ENCODE results near the gene POLRMT.

POLRMT gene

GRCh38 chr19:677201-677600 is 43.9 kb upstream of the POLRMT start:
- peak; percentile 52 for ATAC-seq

GRCh38 chr19:676339-677105 is 43.2 kb upstream of the POLRMT start, which contains the start of gene FSTL3:
Gene FSTL3 (plus strand): TSS chr19:676392. CDS start chr19:676424, 32 bp downstream.
- ATAC-seq, result no peak
- TF ChIP-seq POU6F1 (CRISPR knock-in tag; IDR thresholded peaks at IDR 0.05; ENCODE audit: borderline replicate concordance, low read depth) (no peak), RARB (CRISPR knock-in tag; IDR thresholded peaks at IDR 0.05) (no peak), ESRRG (CRISPR knock-in tag; IDR thresholded peaks at IDR 0.05) (no peak), TOX (CRISPR knock-in tag; IDR thresholded peaks at IDR 0.05; ENCODE audit: borderline replicate concordance) (no peak), ZNF70 (CRISPR knock-in tag; IDR thresholded peaks at IDR 0.05) (no peak), PPARA (CRISPR knock-in tag; IDR thresholded peaks at IDR 0.05; ENCODE audit: borderline replicate concordance) (no peak), ZFP3 (CRISPR knock-in tag; IDR thresholded peaks at IDR 0.05) (no peak), BACH2 (CRISPR knock-in tag; IDR thresholded peaks at IDR 0.05; ENCODE audit: borderline replicate concordance) (no peak), PATZ1 (CRISPR knock-in tag; IDR thresholded peaks at IDR 0.05; ENCODE audit: borderline replicate concordance) (no peak), CSDC2 (CRISPR knock-in tag; IDR thresholded peaks at IDR 0.05) (no peak)

More at GRCh38 chr19:677201-677600, 43.9 kb upstream of the POLRMT start:
- TF ChIP-seq PATZ1 (CRISPR knock-in tag; IDR thresholded peaks at IDR 0.05; ENCODE audit: borderline replicate concordance), result peak; percentile 59; the same call in 1 of the 2 replicates
- no peak for TF ChIP-seq GLIS3 (CRISPR knock-in tag; IDR thresholded peaks at IDR 0.05)

- no peak for ATAC-seq
- no peak for TF ChIP-seq ARNTL (CRISPR knock-in tag; IDR thresholded peaks at IDR 0.05; ENCODE audit: borderline replicate concordance, low read depth)
- no peak for TF ChIP-seq TCF4 (CRISPR knock-in tag; IDR thresholded peaks at IDR 0.05; ENCODE audit: borderline replicate concordance)
- TF ChIP-seq OSR1 (CRISPR knock-in tag; IDR thresholded peaks at IDR 0.05), result no peak
- TF ChIP-seq ISL1 (CRISPR knock-in tag; IDR thresholded peaks at IDR 0.05), result no peak
- TF ChIP-seq GLIS3 (CRISPR knock-in tag; IDR thresholded peaks at IDR 0.05), result no peak
- no peak for TF ChIP-seq ZC3H10 (CRISPR knock-in tag; IDR thresholded peaks at IDR 0.05)
- TF ChIP-seq PPARA (CRISPR knock-in tag; IDR thresholded peaks at IDR 0.05; ENCODE audit: borderline replicate concordance), result no peak
- TF ChIP-seq ZNF8 (CRISPR knock-in tag; IDR thresholded peaks at IDR 0.05), result no peak
- TF ChIP-seq ZNF565 (CRISPR knock-in tag; conservative IDR thresholded peaks at IDR 0.05; ENCODE audit: low read depth), result no peak
Observed at GRCh38 chr19:676007-676338, 42.6 kb upstream of the POLRMT start.

- ATAC-seq, result no peak
- TF ChIP-seq TCF4 (CRISPR knock-in tag; IDR thresholded peaks at IDR 0.05; ENCODE audit: borderline replicate concordance) (no peak), SNAI2 (CRISPR knock-in tag; IDR thresholded peaks at IDR 0.05) (no peak), PPARA (CRISPR knock-in tag; IDR thresholded peaks at IDR 0.05; ENCODE audit: borderline replicate concordance) (no peak), TSHZ2 (CRISPR knock-in tag; IDR thresholded peaks at IDR 0.05) (no peak), ZNF565 (CRISPR knock-in tag; conservative IDR thresholded peaks at IDR 0.05; ENCODE audit: low read depth) (no peak), GLIS3 (CRISPR knock-in tag; IDR thresholded peaks at IDR 0.05) (no peak), ZNF8 (CRISPR knock-in tag; IDR thresholded peaks at IDR 0.05) (no peak), ISL1 (CRISPR knock-in tag; IDR thresholded peaks at IDR 0.05) (no peak), PATZ1 (CRISPR knock-in tag; IDR thresholded peaks at IDR 0.05; ENCODE audit: borderline replicate concordance) (no peak), CSRNP3 (CRISPR knock-in tag; IDR thresholded peaks at IDR 0.05) (no peak), ZFP30 (CRISPR knock-in tag; IDR thresholded peaks at IDR 0.05) (no peak)
Observed at GRCh38 chr19:674282-675151, 41.2 kb upstream of the POLRMT start.

Measured in SK-N-SH treated with all-trans-retinoic acid at 6 μM for 48 hours (cell line).